GM18511 (cell line): Measurements from ENCODE around the gene COL18A1.
"Not testable (repeated sequence)": the region's sequence is repeated elsewhere in the genome, so short reads cannot be mapped to it uniquely, and the experiment has no call there.

Experiments used
- ATAC-seq: cut with Tn5 transposase; IDR thresholded peaks from one replicate; pipeline ENCODE4 v1.9.1; 2021; ENCODE audit warnings: mild to moderate bottlenecking, moderate library complexity; ENCODE audit not compliant: unreplicated experiment

Gene COL18A1

DNA sequence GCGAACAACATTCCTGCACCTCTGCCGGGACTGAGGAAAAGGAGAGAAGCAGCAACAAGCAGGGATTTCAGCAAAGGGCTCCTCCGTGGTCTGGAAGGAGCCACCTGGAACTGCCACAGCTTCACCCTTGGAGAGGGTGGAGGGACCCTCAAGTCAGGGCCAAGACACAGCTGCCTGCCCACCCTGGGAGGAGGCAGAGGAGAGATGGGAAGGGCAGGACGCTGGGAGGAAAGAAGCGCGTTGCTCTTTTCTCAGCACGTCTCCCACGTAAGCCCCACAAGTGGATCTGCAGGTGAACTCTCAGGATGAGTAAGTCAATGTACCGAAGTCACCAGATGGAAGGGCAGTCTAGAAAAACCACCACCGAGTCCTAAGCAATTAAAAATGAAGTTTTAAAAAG is 97.6 kb downstream of the COL18A1 start:
- no peak for ATAC-seq

DNA sequence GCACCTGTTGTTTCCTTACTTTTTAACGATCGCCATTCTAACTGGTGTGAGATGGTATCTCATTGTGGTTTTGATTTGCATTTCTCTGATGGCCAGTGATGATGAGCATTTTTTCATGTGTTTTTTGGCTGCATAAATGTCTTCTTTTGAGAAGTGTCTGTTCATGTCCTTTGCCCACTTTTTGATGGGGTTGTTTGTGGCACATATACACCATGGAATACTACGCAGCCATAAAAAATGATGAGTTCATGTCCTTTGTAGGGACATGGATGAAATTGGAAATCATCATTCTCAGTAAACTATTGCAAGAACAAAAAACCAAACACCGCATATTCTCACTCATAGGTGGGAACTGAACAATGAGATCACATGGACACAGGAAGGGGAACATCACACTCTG is 98.3 kb downstream of the COL18A1 start:
- not testable (repeated sequence) for ATAC-seq

DNA sequence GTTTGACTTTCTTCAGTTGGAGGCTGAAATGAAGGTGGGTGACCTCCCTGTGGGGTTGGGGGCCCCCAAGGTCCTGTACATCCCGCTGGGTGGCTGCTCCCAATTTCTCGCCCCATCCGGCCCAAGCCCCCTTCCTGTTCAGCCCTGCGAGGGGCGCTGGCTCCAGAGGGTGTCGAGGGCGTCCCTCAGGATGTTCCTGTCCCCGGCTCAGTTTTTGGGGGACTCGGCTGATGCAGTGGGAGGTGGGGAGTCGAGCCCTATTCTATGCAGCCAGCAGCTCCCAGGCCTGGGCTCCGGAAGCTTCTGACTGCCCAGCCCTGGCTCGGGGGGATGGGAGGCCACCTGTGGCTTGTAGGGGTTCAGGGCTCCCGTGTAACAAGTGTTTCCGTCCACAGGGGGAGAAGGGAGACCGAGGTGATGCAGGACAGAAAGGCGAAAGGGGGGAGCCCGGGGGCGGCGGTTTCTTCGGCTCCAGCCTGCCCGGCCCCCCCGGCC is 99.1 kb downstream of the COL18A1 start:
- no peak for ATAC-seq

DNA sequence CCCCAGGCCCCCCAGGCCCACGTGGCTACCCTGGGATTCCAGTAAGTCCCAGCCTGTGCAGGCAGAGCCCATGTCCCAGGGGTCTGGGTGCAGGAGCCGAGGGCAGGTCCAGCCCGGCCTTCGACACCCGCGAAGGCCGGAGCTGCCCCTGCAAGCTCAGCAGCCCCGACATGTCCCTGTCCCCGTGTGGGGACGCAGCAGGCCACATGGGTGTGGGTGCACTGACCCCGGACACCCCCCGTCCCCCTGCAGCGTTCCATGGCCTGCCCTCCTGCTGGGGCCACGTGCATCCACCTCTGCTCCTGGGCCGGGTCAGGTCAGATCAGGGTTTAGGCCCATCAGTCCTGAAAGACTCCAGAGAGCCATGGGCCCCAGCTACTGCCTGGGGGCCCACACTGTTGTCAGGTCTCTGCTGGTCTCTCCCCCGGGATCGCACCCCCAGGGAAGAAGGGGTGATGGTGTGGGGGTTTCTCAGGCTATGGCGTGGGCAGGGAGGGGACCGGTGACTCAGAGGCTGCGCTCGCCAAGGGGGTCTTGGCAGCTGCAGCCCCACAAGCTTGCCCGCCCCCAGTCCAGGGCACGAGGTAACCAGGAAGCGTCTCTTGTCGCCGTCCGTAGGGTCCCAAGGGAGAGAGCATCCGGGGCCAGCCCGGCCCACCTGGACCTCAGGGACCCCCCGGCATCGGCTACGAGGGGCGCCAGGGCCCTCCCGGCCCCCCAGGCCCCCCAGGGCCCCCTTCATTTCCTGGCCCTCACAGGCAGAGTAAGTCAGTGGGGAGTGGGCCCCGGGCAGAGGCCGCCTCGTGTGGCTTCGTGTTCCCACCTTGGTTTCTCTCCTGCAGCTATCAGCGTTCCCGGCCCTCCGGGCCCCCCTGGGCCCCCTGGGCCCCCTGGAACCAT is 99.8 kb downstream of the COL18A1 start:
- ATAC-seq = no peak

DNA sequence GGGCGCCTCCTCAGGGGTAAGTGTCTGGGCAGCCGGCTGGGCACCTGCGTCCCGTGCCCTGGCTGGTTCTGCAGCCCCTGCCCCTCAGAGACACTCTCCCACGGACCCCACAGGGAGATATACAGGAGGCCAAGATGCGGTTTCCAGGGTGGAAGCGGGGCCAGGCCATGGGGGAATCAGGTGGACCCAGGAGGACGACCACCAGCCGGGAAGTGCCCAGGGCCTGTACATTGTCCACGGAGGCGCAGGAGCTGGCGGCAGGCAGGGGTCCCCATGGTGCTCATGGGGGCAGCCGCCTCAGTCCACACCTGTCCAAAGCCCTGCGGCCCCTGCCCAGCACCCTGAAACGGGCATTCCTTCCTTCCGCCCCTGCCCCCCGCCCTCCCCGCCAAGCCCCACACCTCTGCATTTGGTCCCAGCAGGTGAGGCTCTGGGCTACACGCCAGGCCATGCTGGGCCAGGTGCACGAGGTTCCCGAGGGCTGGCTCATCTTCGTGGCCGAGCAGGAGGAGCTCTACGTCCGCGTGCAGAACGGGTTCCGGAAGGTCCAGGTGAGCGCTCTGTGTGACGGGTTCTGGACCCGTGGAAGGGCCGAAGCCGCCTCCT is 100.6 kb downstream of the COL18A1 start:
- ATAC-seq = no peak

DNA sequence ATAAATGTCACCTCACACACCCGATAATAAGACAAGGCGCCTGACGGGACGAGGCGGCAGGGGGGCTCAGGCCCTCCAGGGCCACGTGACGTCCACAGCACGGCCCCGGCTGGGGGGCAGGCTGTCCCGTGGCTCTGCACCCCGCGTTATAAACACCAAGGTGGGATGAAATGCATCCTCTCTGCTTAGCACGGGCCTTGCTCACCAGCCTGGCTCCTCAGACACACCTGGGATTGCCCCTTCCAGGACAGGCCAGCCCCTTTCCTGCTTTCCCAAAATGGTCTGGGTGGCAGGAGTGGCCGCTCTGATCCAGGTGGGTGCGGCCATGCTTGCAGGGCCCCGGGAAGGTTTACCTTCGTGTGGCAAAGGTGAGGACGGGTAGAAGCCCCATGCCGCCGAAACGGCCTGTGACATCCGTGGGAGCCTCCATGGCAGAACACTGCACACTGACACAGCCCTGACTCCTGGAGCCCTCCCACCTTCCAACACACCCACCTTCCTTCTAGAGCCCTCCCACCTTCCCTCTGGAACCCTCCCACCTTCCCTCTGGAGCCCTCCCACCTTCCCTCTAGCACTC is 101.4 kb downstream of the COL18A1 start:
- ATAC-seq = no peak

DNA sequence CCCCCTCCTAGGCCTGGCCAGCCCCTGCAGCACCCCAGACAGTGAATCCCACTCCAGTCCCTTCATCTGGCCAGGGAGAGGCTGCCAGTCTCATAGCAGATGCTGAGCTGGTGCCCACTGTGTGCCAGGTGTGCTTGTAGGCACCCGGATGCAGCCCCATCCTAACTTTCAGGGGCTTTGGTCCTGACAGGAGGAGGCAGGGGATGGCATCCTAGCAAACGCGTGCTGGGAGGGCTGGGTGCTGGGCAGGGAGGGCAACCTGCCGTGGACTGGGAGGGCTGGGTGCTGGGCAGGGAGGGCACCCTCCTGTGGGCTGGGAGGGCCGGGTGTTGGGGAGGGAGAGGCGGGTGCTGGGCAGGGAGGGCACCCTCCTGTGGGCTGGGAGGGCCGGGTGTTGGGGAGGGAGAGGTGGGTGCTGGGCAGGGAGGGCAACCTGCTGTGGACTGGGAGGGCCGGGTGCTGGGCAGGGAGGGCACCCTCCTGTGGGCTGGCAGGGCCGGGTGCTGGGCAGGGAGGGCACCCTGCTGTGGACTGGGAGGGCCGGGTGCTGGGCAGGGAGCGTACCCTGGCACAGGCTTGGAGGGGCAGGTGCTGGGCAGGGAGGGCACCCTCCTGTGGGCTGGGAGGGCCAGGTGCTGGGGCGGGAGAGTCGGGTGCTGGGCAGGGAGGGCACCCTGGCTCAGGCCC is 102.0 kb downstream of the COL18A1 start:
- ATAC-seq = no peak

DNA sequence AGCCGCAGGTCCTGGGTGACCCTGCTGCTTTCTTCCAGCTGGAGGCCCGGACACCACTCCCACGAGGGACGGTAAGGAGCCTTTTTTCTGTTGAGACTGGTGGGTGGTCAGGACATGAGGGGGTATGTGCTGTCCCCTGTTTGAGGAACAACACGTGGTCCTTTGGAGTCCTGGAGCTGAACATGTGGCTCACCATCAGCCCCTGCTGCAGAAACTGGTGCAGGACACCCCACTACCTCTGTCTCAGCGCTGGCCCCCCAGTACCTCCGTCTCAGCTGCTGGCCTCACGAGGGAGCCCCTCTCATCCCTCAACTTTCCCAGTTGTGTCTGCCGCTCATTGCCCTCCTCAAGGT is 102.5 kb downstream of the COL18A1 start:
- no peak for ATAC-seq

DNA sequence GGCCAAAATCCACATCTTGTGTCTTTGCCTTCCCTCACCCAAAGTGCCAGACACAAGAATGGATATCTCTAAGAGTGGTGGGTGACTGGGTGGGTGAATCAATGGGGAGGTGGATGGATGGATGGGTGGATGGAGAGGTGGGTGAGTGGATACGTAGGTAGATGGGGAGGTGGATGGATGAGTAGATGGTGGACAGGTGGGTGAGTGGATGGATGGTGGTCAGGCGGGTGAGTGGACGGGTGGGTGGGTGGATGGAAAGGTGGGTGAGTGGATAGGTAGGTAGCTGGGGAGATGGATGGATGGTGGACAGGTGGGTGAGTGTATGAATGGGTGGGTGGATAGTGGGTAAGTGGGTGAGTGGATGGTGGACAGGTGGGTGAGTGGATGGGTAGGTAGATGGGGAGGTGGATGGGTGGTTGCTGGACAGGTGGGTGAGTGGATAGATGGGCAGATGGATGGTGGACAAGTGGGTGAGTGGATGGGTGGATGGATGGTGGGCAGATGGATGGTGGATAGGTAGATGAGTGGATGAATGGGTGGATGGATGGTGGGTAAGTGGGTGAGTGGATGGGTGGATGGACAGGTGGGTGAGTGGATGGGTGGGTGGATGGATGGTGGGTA is 103.0 kb downstream of the COL18A1 start:
- ATAC-seq = no peak

DNA sequence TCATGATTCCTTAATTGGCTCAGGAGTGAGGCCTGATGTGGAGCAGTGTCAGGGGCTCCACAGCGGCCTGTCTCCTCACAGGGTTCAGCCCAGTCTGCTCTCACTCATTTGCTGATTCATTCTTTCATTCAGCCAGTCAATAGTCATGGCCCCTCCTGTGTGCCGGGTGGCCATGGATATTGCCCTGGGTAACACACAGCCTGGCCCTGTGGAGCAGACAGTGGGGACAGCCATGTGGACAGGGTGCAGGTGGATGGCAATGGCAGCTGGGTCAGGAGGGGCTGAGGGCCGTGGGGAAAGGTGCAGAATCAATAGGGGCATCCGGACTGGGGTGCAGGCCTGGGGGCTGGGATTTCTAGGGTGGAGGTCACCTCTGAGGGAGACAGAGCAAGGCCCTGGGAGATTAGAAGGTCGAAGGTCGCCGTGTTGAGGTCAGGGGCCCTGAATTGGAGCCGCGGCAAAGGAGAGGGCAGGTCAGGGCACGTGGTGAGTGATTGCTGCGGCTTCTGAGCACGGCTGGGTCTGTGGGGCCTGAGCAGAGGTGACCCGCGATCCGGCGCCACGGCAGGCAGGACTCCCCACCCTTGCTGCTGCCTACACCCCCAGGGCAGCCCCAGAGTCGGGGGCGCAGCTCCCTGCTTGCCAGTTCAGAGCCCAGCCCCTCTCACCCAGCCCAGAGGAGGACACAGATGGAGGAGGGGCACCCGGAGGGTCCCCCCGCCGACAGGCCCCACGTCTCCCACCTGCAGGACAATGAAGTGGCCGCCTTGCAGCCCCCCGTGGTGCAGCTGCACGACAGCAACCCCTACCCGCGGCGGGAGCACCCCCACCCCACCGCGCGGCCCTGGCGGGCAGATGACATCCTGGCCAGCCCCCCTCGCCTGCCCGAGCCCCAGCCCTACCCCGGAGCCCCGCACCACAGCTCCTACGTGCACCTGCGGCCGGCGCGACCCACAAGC is 103.9 kb downstream of the COL18A1 start:
- ATAC-seq = no peak

DNA sequence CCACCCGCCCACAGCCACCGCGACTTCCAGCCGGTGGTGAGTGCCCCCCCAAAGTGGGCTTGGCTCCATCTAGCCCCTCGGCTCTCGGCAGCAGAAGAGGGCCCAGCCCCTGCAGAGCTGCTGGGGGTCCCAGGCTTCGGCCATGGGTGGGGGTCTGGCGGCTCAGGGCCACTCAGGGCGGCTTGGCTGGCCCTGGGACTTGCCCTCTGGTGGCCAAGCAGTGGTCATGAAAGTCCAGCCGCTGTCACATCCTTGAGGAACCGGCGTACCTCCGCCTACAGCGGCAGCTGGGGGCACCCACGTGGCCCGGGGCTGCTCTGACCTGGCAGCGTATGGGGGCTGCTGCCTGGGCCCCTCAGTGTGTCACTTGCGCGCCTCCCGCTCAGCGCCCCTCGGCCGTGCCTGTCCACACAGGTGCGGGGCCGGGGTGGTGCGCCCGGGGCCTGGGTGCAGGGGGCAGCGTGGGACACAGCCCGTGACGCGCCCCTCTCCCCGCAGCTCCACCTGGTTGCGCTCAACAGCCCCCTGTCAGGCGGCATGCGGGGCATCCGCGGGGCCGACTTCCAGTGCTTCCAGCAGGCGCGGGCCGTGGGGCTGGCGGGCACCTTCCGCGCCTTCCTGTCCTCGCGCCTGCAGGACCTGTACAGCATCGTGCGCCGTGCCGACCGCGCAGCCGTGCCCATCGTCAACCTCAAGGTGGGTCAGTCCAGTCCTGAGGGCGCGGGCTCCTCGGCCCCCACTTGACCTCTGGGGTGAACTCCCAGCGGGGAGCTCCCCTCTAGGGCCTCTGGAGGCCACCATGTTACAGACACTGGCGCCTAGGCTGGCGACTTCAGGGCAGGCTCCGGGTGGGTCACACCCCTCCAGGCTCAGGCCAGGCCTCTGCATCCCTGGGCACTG is 104.9 kb downstream of the COL18A1 start:
- ATAC-seq = no peak

DNA sequence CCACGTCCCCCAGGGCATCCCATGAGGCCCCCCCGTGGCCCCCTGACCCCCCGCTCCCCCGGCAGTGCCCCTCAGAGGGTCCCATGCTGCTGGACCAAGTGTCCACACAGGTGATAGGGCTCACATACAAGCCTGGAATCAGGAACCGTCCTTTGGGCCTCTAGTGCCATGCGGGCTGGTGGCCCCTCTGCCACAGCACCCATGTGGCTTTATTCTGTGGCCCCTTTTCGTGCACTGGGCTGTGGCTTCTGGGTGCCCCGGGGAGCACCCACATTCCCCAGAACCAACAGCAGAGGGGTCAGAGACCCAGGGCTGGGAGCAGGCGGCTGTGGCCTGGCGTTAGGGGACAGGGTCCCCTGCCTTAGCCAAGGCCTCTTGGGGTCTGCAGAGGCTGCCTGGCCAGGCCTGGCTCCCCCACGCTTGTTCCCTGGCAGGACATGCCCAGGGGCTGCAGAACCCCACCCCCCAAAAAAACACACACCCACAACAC is 105.5 kb downstream of the COL18A1 start:
- ATAC-seq = no peak

DNA sequence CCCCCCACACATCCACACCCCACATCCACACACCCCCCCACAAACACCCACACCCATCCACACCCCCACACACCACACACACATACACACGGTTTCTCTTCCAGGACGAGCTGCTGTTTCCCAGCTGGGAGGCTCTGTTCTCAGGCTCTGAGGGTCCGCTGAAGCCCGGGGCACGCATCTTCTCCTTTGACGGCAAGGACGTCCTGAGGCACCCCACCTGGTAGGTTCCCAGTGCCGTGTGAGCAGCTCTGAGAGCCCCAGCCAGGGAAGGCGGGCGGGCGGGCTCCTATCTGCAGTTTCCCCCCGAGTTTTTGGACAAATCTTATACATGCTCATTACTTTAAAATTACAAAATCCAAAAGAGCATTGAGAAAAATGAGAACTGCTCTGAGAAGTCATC is 106.0 kb downstream of the COL18A1 start:
- ATAC-seq = no peak

DNA sequence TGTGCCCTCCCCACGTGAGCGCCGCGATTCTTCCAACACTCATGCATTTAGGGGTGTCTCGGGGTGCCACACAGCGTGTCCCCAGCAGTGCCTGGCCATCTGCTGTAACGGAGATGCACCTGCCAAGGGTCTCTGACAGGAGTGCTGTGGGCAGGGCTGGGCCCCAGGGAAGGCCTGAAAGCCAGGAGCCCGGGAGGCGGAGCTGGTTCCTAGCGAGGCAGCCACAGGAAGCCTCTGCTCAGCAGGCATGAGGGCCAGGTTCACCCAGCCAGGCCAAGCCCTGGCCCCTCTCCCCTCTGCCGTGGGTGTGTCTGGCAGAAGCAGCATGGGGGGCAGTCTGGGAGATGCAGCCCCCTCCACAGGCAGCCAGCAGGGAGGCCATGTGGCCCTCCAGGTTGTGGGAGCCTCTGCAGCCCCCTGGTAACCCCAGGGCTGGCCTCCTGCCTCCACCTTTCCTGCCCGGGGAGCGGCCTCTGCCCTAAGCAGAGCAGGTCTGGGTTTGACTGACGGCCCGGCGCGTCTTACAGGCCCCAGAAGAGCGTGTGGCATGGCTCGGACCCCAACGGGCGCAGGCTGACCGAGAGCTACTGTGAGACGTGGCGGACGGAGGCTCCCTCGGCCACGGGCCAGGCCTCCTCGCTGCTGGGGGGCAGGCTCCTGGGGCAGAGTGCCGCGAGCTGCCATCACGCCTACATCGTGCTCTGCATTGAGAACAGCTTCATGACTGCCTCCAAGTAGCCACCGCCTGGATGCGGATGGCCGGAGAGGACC is 106.9 kb downstream of the COL18A1 start:
- ATAC-seq = no peak

DNA sequence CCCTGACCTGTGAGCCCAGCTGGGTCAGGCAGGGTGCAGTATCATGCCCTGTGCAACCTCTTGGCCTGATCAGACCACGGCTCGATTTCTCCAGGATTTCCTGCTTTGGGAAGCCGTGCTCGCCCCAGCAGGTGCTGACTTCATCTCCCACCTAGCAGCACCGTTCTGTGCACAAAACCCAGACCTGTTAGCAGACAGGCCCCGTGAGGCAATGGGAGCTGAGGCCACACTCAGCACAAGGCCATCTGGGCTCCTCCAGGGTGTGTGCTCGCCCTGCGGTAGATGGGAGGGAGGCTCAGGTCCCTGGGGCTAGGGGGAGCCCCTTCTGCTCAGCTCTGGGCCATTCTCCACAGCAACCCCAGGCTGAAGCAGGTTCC is 107.6 kb downstream of the COL18A1 start:
- ATAC-seq = no peak

DNA sequence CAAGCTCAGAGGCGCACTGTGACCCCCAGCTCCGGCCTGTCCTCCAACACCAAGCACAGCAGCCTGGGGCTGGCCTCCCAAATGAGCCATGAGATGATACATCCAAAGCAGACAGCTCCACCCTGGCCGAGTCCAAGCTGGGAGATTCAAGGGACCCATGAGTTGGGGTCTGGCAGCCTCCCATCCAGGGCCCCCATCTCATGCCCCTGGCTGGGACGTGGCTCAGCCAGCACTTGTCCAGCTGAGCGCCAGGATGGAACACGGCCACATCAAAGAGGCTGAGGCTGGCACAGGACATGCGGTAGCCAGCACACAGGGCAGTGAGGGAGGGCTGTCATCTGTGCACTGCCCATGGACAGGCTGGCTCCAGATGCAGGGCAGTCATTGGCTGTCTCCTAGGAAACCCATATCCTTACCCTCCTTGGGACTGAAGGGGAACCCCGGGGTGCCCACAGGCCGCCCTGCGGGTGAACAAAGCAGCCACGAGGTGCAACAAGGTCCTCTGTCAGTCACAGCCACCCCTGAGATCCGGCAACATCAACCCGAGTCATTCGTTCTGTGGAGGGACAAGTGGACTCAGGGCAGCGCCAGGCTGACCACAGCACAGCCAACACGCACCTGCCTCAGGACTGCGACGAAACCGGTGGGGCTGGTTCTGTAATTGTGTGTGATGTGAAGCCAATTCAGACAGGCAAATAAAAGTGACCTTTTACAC is 108.2 kb downstream of the COL18A1 start:
- no peak for ATAC-seq

DNA sequence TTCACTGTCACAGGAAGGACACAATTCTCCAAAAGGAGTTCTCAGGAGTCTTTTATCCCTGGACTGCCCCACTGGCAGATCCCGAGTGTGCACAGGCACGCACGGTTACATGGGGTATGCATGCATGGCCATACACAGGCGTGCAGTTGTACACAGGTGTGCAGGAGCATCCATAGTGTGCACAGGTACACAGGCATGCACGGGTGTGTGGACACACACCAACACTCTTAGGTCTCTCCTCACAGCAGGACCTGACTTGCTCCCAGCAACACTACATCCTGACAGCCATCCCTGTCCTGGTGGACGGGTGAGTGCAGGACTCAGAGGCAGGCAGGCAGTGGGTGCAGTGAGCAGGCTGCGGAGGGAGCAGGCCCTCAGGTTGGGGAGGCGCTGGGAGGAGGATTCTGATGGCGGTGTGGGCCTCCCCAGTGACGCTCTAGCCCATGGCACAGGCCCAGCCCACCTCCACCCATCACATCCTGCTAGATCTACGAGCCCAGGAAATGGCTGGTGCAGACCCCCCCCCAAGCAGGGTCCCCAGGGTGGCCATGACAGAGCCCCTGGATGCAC is 108.9 kb downstream of the COL18A1 start:
- ATAC-seq = no peak
